NCI-H82 (cell line): ENCODE data around the gene MYO9A.
"Not testable (repeated sequence)": the region's sequence is repeated elsewhere in the genome, so short reads cannot be mapped to it uniquely, and the experiment has no call there.

Experiments used
- DNase-seq: peaks from one replicate; lab custom pipeline; 2025; lab: John Stamatoyannopoulos, UW

MYO9A gene

DNA sequence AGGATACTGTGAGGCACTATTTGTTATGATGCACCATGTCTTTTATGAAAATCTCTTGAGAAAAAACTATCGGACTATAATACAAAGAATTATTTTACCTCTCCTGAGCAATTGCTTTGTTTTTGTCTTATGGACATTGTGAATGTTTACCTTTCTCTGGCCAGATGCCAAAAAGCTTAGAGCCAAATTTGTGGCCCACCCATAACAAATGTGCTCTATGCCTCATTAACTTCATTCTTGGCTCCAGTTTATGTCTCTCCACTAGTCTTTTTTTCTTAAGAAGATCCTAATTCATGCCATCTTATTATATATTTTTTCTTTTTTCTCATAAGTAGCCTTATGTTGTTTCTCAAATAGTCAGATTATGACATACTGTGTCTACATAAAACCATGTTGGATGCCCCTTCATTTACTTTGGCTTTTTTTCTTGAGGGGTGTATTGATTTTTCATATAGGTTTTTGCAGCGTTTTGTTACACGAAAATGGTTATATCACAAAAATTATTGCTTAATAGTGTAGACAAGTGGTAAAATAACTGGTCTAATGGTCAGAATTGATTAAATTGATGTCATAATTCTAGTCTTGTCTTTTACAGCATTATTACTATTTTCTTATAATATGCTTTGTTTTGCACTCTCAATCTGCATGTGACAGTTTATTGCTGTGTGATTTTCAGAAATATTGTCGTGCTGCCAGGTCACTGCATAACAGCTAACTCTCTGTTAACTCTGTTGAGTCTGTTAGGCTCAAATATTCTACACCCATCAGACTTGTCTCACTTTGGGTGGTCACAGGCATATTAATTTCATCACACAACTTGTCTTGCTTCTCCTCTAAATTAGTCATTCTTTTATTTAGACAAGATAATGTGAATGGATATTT lies 18.5 kb upstream of the MYO9A start:
- DNase-seq = peak; percentile 32

DNA sequence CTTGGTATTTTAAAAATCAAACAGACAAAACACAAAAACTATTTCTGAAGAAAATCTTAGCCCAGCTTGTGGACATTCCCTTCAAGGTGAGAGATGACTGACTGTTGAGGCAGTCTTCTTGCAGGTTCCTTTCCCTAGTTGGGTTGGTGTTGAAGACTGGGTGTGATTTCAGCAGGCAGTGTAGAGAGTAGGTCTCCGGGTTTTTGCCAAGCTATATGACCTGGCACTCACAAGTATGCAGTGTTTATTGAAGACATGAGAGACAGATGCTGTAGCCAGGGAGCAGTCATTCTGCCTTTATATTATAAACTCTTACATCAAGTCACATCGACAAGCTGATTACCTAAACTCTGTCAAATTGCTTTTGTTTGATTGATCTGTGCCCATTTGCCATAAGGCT lies 17.8 kb upstream of the MYO9A start:
- peak; percentile 33 for DNase-seq

- no peak for DNase-seq
Measured at GRCh38 chr15:72133211-72133610, 15.3 kb upstream of the MYO9A start.

GRCh38 chr15:72131922-72132321 lies 14.0 kb upstream of the MYO9A start:
- no peak for DNase-seq

- no peak for DNase-seq
Measured at GRCh38 chr15:72130272-72130671, 12.3 kb upstream of the MYO9A start.

DNA sequence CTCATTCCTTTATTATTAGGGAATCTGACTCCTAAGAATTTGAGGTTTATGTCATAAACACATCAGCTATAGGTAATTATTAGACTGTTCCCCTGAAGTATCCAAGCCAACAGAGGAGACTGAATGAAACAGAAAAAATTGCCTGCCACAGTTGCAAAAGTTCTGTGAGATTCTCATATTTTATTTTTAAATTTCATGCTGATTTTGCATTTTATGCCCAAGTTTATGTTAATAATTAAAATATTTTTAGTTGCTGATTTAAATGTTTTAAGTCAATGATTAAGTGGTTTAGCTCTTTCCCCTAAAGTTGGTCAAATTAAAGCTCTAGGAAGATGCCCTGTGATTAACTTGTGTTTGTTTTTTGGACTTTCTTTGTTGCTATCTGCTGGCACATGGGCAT lies 10.4 kb upstream of the MYO9A start:
- no peak for DNase-seq

DNA sequence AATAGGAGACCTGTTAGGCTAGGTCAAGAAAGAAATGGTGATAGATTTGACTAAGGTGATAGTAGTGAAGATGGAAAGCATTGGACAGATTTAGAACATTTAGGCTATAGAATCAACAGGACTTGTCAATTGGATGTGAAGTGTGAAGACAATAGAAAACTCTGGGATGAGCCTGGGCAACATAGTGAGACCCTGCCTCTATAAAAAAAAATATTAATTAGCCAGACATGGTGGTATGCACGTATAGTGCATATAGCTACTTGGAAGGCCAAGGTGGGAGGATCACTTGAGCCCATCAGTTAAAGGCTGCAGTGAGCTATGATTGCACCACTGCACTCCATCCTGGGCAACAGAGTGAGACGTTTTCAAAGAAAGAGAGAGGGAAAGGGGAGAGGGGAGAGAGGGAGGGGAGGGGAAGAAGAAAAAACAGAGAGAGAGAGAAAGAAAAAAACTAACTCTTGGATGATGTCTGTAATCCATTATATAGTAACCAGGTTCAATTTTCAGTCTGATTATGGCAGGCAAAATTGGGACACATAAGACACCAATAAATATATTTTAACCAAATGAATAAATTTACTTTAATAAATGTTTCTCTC lies 9.9 kb upstream of the MYO9A start:
- no peak for DNase-seq

- DNase-seq = peak; percentile 29
Measured at GRCh38 chr15:72124218-72124617, 6.3 kb upstream of the MYO9A start.

DNA sequence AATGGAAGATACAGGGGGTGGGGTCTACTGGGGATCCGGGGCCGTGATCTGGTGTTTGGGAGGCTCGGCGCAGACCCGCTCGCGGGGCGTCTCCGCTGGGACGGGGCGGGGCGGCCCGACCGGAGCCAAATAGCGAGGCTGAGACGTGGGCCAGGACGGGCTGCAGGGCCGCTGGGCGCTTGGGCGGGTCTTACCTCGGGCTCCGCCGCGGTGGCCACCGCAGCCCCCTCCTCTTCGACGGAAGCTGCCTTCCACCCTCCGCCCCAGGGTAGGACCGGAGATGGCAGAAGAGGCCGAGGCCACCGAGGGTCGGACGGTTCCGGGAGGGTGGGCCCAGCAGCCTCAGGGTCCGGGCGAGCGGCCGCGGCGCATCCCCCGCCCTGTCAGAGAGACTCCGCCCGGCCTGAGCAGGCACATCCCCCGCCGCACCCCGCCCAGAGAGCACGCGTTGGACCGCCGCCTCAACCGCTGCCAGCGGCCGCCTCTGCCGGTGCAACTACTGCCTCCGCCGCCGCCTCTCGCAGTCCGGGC lies 399 bp downstream of the MYO9A start:
- DNase-seq = peak; percentile 67

DNA sequence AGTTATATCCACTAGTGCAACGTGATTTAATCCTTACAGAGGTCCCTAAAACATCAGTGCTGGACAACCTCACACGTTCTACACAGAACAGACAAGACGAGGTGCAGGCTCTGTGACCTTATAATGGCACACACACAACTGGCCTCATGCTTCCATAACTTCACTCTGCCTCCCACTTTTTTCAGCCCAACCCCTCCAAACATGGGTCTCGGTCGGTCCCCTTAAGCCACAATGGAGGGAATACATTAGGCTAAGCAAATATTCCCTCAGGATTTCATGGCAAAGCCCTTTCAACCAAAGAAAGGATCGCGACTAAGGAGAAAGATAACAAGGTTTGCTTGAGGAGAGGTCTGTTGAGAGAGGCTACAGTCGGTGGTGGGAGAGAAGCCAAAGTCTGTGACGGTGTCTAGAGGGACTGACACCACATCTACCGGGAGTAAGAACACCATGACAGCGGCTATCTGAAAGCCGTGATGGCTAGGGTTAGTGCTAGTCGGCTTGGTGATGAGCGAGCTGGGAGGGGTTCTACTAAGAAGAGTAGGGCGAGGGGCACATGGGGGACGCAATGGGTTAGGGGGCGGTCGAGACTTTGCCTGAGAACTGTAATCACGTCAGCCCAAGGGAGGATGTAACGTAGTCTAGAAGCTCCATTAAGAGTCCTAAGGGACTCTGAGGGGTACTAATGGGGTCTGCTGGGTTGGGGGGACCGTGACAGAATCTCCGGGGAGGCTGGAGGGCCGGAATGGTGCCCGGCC lies 1.0 kb downstream of the MYO9A start:
- peak; percentile 62 for DNase-seq

- no peak for DNase-seq
Measured at GRCh38 chr15:72113347-72114031, 4.5 kb downstream of the MYO9A start.

DNA sequence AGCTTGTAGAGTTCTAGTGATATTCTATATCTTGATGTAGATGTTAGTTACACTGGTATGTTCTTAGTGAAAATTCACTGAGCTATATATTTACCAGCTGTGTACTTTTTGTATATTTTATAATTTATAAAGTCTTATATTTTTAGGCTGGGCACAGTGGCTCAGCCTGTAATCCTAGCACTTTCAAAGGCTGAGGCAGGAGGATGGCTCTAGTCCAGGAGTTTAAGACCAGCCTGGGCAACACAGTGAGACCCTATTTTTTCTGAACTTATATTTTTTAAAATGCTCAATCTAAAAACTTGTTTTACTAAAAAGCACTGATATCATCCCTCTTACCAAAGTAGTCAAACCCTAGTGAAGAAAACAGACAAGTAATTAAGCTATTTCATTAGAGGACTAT lies 5.1 kb downstream of the MYO9A start:
- DNase-seq = no peak

DNA sequence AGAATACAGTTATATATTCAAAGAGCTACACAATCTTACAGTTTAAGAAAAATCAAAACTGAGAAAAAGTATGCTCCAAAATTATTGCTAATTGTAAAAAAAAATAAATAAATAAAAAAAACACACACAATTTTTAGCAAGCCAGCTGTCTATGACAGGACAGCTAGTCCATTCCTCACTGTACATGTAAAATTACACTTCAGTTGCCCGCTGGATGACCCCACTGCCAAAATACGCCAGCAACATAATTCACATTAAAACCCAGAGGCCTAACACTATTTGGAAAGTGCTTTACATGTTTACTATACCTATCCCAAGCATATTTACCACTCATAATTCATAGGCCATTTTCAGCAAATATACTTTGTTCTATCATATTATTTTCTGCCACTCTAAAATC lies 5.8 kb downstream of the MYO9A start:
- no peak for DNase-seq

DNA sequence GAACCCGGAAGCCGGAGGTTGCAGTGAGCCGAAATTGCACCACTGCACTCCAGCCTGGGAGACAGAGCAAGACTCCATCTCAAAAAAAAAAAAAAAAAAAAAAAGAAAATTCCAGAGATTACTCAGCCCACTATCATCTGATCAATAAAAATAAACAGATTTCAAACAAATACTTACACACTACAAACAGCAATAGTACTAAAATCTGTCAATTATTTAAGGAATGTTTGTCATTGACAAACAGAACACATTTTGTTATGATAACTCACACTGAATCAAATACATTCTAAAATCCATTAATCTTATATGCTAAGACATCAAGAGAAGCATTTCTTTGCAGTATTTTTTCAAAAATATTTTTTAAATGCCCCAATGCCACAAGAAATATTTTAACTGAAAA lies 7.6 kb downstream of the MYO9A start:
- no peak for DNase-seq

- no peak for DNase-seq
Measured at GRCh38 chr15:72106068-72106467, 11.9 kb downstream of the MYO9A start.

- no peak for DNase-seq
Measured at GRCh38 chr15:72105111-72105510, 12.8 kb downstream of the MYO9A start.

DNA sequence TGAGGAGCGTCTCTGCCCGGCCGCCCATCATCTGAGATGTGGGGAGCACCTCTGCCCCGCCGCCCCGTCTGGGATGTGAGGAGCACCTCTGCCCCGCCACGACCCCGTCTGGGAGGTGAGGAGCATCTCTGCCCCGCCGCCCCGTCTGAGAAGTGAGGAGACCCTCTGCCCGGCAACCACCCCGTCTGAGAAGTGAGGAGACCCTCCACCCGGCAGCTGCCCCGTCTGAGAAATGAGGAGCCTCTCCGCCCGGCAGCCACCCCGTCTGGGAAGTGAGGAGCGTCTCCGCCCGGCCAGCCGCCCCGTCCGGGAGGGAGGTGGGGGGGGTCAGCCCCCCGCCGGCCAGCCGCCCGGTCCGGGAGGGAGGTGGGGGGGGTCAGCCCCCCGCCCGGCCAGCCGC lies 17.4 kb downstream of the MYO9A start:
- not testable (repeated sequence) for DNase-seq

DNA sequence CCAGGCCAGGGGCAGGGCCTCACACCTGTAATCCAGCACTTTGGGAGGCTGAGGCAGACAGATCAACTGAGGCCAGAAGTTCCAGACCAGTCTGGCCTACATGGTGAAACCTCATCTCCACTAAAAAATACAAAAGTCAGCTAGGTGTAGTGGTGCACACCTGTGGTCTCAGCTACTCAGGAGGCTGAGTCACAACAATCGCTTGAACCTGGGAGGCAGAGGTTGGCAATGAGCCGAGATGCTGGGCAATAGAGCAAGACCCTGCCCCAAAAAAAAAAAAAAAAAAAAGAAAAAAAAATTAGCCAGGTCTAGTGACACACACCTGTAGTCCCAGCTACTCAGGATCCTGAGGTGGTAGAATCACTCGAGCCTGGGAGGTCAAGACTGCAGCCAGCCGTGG lies 18.8 kb downstream of the MYO9A start:
- no peak for DNase-seq

GRCh38 chr15:72098040-72098439 lies 19.9 kb downstream of the MYO9A start:
- DNase-seq = no peak

DNA sequence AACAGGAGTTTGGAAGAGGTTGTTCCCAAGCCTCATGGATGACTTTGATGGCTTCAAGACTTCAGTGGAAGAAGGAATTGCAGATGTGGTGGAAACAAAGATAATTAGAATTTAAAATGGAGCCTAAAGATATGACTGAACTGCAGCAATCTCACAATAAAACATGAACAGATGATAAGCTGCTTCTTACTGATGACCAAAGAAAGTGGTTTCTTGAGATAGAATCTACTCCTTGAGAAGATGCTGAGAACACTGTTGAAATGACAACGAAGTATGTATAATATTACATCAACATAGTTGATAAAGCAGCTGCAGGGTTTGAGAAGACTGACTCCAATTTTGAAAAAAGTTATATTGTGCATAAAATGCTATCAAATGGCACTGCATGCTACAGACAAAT lies 21.2 kb downstream of the MYO9A start:
- DNase-seq = no peak

DNA sequence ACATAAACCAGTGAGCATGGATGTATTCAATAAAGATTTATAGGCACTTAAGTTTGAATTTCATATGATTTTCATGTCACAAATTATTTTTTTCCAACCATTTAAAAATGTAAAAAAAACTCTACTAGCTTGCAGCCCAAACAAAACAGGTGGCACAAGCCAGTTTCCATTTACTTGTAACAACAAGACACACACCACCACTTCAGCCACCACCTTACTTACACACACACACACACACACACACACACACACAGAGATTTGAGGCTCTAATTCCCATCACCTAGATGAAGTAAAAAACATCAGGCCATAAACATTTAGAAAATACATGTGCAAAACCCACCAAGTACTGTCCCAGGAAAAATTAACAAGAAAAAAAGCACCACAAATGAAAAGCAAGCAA lies 25.3 kb downstream of the MYO9A start:
- DNase-seq = no peak

- DNase-seq = peak; percentile 34
Measured at GRCh38 chr15:72092006-72092405, 25.9 kb downstream of the MYO9A start.
